GM23338 (cell line): ENCODE data around the gene USP32. TPM values are rescaled to one million over a fixed set of nuclear protein-coding genes. Genes with fewer than 3 reads are reported as not detected.

ENCODE experiments used
- ATAC-seq: fragments of 200-7000 bp; cut with Tn5 transposase; 3 replicates; pipeline ENCODE4 v1.9.1; 2020
- DNase-seq: peaks from one replicate; pipeline ENCODE4 v3.0.0-alpha.2; 2015; ENCODE audit warnings: low spot score
- H2AFZ ChIP-seq: fragments of 200-600 bp; sonication (generic); 2 replicates; pipeline ENCODE4 v1.8.0; 2016; ENCODE audit warnings: antibody characterized with exemption, mild to moderate bottlenecking, moderate library complexity
- H3F3A ChIP-seq: fragments of 200-600 bp; sonication (generic); replicated peaks from 2 replicates; pipeline ENCODE4 v1.8.0; 2017; ENCODE audit warnings: antibody characterized with exemption, mixed run types, low read depth
- H3K27ac ChIP-seq: fragments of 200-600 bp; sonication (generic); 2 replicates; pipeline ENCODE4 v1.6.1; 2016; ENCODE audit warnings: low read depth
- H3K27me3 ChIP-seq: fragments of 200-600 bp; sonication (generic); 2 replicates; pipeline ENCODE4 v1.8.0; 2016; ENCODE audit warnings: mild to moderate bottlenecking, mixed run types, moderate library complexity; ENCODE audit not compliant: insufficient read depth
- H3K36me3 ChIP-seq: fragments of 200-600 bp; sonication (generic); 2 replicates; pipeline ENCODE4 v1.8.0; 2016; ENCODE audit warnings: mild to moderate bottlenecking; ENCODE audit not compliant: insufficient read depth
- H3K4me1 ChIP-seq: fragments of 200-600 bp; sonication (generic); 2 replicates; pipeline ENCODE4 v1.8.0; 2016; ENCODE audit warnings: mild to moderate bottlenecking, moderate library complexity; ENCODE audit not compliant: insufficient read depth
- H3K4me2 ChIP-seq: fragments of 200-600 bp; sonication (generic); 2 replicates; pipeline ENCODE4 v1.7.1; 2017; ENCODE audit warnings: mixed run types
- H3K4me3 ChIP-seq: fragments of 200-600 bp; sonication (generic); 2 replicates; pipeline ENCODE4 v1.6.1; 2016; ENCODE audit warnings: mixed run types
- H3K79me2 ChIP-seq: fragments of 200-600 bp; sonication (generic); replicated peaks from 2 replicates; pipeline ENCODE4 v1.8.0; 2017; ENCODE audit warnings: mild to moderate bottlenecking; ENCODE audit not compliant: insufficient read depth
- H3K9me2 ChIP-seq: fragments of 200-600 bp; sonication (generic); 2 replicates; pipeline ENCODE4 v1.8.0; 2017; ENCODE audit not compliant: insufficient read depth
- H4K20me1 ChIP-seq: fragments of 200-600 bp; sonication (generic); replicated peaks from 2 replicates; pipeline ENCODE4 v1.8.0; 2017; ENCODE audit warnings: mild to moderate bottlenecking; ENCODE audit not compliant: insufficient read depth
- H3K27ac Mint-ChIP-seq: 2 replicates; pipeline ENCODE4 v1.8.0; 2020; ENCODE audit warnings: inconsistent platforms, mild to moderate bottlenecking, moderate library complexity, mixed read lengths
- H3K27me3 Mint-ChIP-seq: 3 replicates; pipeline ENCODE4 v1.8.0; 2022; ENCODE audit warnings: low read depth, mild to moderate bottlenecking, moderate library complexity, mixed read lengths, inconsistent platforms; ENCODE audit not compliant: insufficient read depth, poor library complexity
- H3K36me3 Mint-ChIP-seq: 3 replicates; pipeline ENCODE4 v1.8.0; 2021; ENCODE audit warnings: low read depth, mild to moderate bottlenecking, inconsistent platforms, moderate library complexity, mixed read lengths
- H3K4me1 Mint-ChIP-seq: 3 replicates; pipeline ENCODE4 v1.8.0; 2020; ENCODE audit warnings: mild to moderate bottlenecking, inconsistent platforms, mixed read lengths
- H3K4me3 Mint-ChIP-seq: 3 replicates; pipeline ENCODE4 v1.8.0; 2021; ENCODE audit warnings: moderate library complexity, mild to moderate bottlenecking, inconsistent platforms, mixed read lengths
- H3K9me3 Mint-ChIP-seq: 3 replicates; pipeline ENCODE4 v1.8.0; 2020; ENCODE audit warnings: moderate library complexity, mild to moderate bottlenecking, inconsistent platforms, mixed read lengths
- CREB1 ChIP-seq: fragments of 250-450 bp; sonication (Bioruptor Pico); IDR thresholded peaks from 2 replicates; pipeline ENCODE4 v1.5.0; 2020; ENCODE audit warnings: low read depth, mild to moderate bottlenecking, moderate library complexity
- EZH2phosphoT487 ChIP-seq: fragments of 200-600 bp; sonication (generic); IDR thresholded peaks from one replicate; pipeline ENCODE4 v1.8.1; 2018; ENCODE audit warnings: antibody characterized with exemption; ENCODE audit not compliant: unreplicated experiment
- JUNB ChIP-seq: IDR thresholded peaks from one replicate; pipeline ENCODE4 v1.6.1; 2016; ENCODE audit warnings: antibody characterized with exemption; ENCODE audit not compliant: unreplicated experiment
- NANOG ChIP-seq: IDR thresholded peaks from 2 replicates; pipeline ENCODE4 v1.6.1; 2016; ENCODE audit warnings: antibody characterized with exemption, borderline replicate concordance
- POLR2AphosphoS5 ChIP-seq: IDR thresholded peaks from 2 replicates; pipeline ENCODE4 v1.6.1; 2016; ENCODE audit warnings: antibody characterized with exemption, low read depth
- ZNF114 ChIP-seq: fragments of 250-450 bp; sonication (Bioruptor Pico); IDR thresholded peaks from 2 replicates; pipeline ENCODE4 v1.5.0; 2020; ENCODE audit warnings: mild to moderate bottlenecking, moderate library complexity
- polyA plus RNA-seq: library from polyadenylated mRNA; unstranded; fragments of >200 nt; fragmentation: Nextera tagmentation; extraction: Ambion mirVana; gene quantifications from 2 replicates; pipeline ENCODE4 v1.2.1, GENCODE V29; 2016
- total RNA-seq: library from RNA; depleted of rRNA; stranded (reverse); fragments of >200 nt; shearing (Covaris generic); gene quantifications from 2 replicates; pipeline ENCODE4 v1.2.3, GENCODE V29; 2014
- TF ChIP-seq, protein P1 (sequence below): IDR thresholded peaks from one replicate; pipeline ENCODE4 v1.6.1; 2018; ENCODE audit warnings: antibody characterized with exemption; ENCODE audit not compliant: unreplicated experiment
- TF ChIP-seq, protein P2 (sequence below): IDR thresholded peaks from 2 replicates; pipeline ENCODE4 v1.6.1; 2016; ENCODE audit warnings: antibody characterized with exemption
- TF ChIP-seq, protein P3 (sequence below): fragments of 250-450 bp; sonication (Bioruptor Pico); IDR thresholded peaks from 2 replicates; pipeline ENCODE4 v1.5.0; 2020; ENCODE audit warnings: mild to moderate bottlenecking, moderate library complexity

USP32 gene
- total and polyA plus RNA-seq, 2 experiments from 2014 or later, result 43.6 to 129 TPM

DNA sequence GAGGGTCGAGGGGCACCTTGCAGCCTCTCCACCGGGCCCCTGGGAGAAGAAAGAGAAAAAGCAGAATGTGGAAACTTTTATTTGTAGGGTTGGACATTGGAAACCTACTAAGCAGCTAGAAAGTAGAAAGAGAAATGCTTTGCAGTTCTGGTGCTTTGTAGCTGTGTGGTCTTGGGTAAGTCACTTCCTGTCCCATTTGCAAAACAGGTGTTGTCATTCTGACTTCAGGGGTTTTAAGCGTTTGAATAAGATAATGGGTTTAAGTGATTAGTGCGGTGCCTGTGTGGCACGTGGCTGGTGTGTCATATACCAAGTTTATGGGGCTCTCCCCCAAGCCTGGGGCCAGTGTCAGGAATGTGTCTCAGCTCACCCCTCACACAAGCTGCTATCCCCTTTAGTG is 240.6 kb downstream of the USP32 start:
- peak overlapping the region; percentile 84; the same call in 1 of the 2 replicates for H2AFZ ChIP-seq
- H3K27me3 ChIP-seq, result peaks cover 50% of the 10 kb centered on the region
- Mint-ChIP-seq H3K27me3 (peaks cover 42% of the 10 kb centered on the region), H3K9me3 (no peaks in the 10 kb centered on the region; the same call in 2 of the 3 replicates), H3K4me3 (peak overlapping the region; percentile 74), H3K36me3 (no peaks in the 10 kb centered on the region), H3K4me1 (peaks cover 27% of the 10 kb centered on the region), H3K27ac (no peak overlapping the region)
- H3K36me3 ChIP-seq, result no peaks in the 10 kb centered on the region
- H3K4me1 ChIP-seq, result peaks cover 24% of the 10 kb centered on the region
- H3F3A ChIP-seq, result peaks cover 6% of the 10 kb centered on the region
- peak overlapping the region; percentile 95 for H3K4me2 ChIP-seq
- H3K4me3 ChIP-seq, result peak overlapping the region; percentile 73
- no peak for ATAC-seq
- peak; percentile 53 for DNase-seq
- no peaks in the 10 kb centered on the region for H3K9me2 ChIP-seq
- H3K27ac ChIP-seq, result no peak overlapping the region
- TF ChIP-seq POLR2AphosphoS5, result no peak
- no peak for TF ChIP-seq NANOG
- H4K20me1 ChIP-seq, result no peaks in the 10 kb centered on the region
- no peaks in the 10 kb centered on the region for H3K79me2 ChIP-seq

DNA sequence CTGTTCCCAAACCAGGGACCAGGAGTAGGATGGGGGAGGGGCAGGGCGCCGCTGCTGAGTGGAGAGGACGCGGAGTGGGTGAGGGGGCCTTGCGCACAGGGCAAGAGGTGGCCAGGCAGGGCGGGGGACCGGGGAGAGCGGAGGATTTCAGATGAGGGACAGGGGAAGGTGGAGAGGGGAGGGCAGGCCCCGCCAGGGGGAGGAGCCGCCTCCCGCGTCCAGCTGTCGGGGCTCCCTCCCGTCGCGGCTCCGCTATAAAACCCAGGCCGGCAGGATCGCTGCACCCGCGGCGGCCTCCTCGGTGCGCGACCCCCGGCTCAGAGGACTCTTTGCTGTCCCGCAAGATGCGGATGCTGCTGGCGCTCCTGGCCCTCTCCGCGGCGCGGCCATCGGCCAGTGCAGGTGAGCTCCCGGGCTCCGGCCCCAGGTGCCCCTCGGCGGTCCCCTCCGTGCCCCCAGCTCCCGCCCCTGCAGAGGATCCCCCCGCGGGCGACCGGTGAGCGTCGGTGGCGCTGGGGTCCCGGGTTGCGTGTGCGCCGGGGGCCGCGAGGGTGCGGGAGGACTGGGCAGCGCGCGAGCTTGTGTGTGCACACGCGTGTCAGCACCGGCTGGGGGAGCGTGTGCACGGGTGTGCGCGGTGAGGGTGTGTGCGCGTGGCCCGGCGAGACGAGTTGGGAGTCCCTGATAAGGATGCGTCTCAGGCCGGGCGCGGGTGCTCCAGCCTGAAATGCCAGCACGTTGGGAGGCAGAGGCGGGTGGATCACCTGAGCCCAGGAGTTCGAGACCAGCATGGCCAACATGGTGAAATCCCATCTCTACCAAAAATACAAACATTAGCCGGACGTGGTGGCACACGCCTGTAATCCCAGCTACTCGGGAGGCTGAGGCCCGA is 242.0 kb downstream of the USP32 start, which contains the start of gene CA4:
TSS of gene CA4 (plus strand) at position 283 of the 892 bp plus-strand sequence. CDS start at position 345, 62 bp downstream.
- peak within 1 kb of the TSS; percentile 74 for H3K4me3 Mint-ChIP-seq
- peak; percentile 48 for ATAC-seq
- TF ChIP-seq, protein P1, sequence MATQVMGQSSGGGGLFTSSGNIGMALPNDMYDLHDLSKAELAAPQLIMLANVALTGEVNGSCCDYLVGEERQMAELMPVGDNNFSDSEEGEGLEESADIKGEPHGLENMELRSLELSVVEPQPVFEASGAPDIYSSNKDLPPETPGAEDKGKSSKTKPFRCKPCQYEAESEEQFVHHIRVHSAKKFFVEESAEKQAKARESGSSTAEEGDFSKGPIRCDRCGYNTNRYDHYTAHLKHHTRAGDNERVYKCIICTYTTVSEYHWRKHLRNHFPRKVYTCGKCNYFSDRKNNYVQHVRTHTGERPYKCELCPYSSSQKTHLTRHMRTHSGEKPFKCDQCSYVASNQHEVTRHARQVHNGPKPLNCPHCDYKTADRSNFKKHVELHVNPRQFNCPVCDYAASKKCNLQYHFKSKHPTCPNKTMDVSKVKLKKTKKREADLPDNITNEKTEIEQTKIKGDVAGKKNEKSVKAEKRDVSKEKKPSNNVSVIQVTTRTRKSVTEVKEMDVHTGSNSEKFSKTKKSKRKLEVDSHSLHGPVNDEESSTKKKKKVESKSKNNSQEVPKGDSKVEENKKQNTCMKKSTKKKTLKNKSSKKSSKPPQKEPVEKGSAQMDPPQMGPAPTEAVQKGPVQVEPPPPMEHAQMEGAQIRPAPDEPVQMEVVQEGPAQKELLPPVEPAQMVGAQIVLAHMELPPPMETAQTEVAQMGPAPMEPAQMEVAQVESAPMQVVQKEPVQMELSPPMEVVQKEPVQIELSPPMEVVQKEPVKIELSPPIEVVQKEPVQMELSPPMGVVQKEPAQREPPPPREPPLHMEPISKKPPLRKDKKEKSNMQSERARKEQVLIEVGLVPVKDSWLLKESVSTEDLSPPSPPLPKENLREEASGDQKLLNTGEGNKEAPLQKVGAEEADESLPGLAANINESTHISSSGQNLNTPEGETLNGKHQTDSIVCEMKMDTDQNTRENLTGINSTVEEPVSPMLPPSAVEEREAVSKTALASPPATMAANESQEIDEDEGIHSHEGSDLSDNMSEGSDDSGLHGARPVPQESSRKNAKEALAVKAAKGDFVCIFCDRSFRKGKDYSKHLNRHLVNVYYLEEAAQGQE, result no peak
- TF ChIP-seq POLR2AphosphoS5 (peak; percentile 30; the same call in 1 of the 2 replicates), NANOG (no peak), JUNB (no peak), CREB1 (CRISPR knock-in tag) (no peak), EZH2phosphoT487 (no peak), ZNF114 (CRISPR knock-in tag) (no peak)
- TF ChIP-seq, protein P2, sequence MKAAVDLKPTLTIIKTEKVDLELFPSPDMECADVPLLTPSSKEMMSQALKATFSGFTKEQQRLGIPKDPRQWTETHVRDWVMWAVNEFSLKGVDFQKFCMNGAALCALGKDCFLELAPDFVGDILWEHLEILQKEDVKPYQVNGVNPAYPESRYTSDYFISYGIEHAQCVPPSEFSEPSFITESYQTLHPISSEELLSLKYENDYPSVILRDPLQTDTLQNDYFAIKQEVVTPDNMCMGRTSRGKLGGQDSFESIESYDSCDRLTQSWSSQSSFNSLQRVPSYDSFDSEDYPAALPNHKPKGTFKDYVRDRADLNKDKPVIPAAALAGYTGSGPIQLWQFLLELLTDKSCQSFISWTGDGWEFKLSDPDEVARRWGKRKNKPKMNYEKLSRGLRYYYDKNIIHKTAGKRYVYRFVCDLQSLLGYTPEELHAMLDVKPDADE, result no peak
- TF ChIP-seq, protein P3, sequence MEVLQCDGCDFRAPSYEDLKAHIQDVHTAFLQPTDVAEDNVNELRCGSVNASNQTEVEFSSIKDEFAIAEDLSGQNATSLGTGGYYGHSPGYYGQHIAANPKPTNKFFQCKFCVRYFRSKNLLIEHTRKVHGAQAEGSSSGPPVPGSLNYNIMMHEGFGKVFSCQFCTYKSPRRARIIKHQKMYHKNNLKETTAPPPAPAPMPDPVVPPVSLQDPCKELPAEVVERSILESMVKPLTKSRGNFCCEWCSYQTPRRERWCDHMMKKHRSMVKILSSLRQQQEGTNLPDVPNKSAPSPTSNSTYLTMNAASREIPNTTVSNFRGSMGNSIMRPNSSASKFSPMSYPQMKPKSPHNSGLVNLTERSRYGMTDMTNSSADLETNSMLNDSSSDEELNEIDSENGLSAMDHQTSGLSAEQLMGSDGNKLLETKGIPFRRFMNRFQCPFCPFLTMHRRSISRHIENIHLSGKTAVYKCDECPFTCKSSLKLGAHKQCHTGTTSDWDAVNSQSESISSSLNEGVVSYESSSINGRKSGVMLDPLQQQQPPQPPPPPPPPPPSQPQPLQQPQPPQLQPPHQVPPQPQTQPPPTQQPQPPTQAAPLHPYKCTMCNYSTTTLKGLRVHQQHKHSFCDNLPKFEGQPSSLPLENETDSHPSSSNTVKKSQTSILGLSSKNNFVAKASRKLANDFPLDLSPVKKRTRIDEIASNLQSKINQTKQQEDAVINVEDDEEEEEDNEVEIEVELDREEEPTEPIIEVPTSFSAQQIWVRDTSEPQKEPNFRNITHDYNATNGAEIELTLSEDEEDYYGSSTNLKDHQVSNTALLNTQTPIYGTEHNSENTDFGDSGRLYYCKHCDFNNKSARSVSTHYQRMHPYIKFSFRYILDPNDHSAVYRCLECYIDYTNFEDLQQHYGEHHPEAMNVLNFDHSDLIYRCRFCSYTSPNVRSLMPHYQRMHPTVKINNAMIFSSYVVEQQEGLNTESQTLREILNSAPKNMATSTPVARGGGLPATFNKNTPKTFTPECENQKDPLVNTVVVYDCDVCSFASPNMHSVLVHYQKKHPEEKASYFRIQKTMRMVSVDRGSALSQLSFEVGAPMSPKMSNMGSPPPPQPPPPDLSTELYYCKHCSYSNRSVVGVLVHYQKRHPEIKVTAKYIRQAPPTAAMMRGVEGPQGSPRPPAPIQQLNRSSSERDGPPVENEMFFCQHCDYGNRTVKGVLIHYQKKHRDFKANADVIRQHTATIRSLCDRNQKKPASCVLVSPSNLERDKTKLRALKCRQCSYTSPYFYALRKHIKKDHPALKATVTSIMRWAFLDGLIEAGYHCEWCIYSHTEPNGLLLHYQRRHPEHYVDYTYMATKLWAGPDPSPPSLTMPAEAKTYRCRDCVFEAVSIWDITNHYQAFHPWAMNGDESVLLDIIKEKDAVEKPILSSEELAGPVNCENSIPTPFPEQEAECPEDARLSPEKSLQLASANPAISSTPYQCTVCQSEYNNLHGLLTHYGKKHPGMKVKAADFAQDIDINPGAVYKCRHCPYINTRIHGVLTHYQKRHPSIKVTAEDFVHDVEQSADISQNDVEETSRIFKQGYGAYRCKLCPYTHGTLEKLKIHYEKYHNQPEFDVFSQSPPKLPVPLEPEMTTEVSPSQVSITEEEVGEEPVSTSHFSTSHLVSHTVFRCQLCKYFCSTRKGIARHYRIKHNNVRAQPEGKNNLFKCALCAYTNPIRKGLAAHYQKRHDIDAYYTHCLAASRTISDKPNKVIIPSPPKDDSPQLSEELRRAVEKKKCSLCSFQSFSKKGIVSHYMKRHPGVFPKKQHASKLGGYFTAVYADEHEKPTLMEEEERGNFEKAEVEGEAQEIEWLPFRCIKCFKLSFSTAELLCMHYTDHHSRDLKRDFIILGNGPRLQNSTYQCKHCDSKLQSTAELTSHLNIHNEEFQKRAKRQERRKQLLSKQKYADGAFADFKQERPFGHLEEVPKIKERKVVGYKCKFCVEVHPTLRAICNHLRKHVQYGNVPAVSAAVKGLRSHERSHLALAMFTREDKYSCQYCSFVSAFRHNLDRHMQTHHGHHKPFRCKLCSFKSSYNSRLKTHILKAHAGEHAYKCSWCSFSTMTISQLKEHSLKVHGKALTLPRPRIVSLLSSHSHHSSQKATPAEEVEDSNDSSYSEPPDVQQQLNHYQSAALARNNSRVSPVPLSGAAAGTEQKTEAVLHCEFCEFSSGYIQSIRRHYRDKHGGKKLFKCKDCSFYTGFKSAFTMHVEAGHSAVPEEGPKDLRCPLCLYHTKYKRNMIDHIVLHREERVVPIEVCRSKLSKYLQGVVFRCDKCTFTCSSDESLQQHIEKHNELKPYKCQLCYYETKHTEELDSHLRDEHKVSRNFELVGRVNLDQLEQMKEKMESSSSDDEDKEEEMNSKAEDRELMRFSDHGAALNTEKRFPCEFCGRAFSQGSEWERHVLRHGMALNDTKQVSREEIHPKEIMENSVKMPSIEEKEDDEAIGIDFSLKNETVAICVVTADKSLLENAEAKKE (CRISPR knock-in tag), result no peak

More for the DNA sequence above, 242.0 kb downstream of the USP32 start, which contains the start of gene CA4:
- no peak within 1 kb of the TSS for H3K27ac Mint-ChIP-seq
- H3K36me3 Mint-ChIP-seq, result no peaks in the 10 kb centered on the region
- Histone ChIP-seq H3K79me2 (no peaks in the 10 kb centered on the region), H3K27ac (no peak within 1 kb of the TSS), H2AFZ (peak within 1 kb of the TSS; percentile 86), H4K20me1 (no peaks in the 10 kb centered on the region), H3K4me2 (peak within 1 kb of the TSS; percentile 95), H3K4me3 (peak within 1 kb of the TSS; percentile 73), H3K27me3 (peaks cover 65% of the 10 kb centered on the region), H3K36me3 (no peaks in the 10 kb centered on the region), H3K9me2 (no peaks in the 10 kb centered on the region), H3K4me1 (peaks cover 32% of the 10 kb centered on the region), H3F3A (peaks cover 13% of the 10 kb centered on the region)
- DNase-seq, result peak; percentile 72
- peaks cover 33% of the 10 kb centered on the region for H3K4me1 Mint-ChIP-seq
- H3K27me3 Mint-ChIP-seq, result peaks cover 47% of the 10 kb centered on the region
- H3K9me3 Mint-ChIP-seq, result no peaks in the 10 kb centered on the region; the same call in 2 of the 3 replicates
